HepG2 (cell line): Measurements from ENCODE around the gene CD14. TPM values are rescaled to one million over a fixed set of nuclear protein-coding genes. Genes with fewer than 3 reads are reported as not detected.

Source experiments
- BCL6 ChIP-seq: IDR thresholded peaks from 2 replicates; pipeline ENCODE4 v1.6.1; 2016; ENCODE audit warnings: missing genetic modification reagents, missing compliant biosample characterization
- HMG20A ChIP-seq: IDR thresholded peaks from 2 replicates; pipeline ENCODE4 v1.6.1; 2016; ENCODE audit warnings: borderline replicate concordance
- IRF2 ChIP-seq: IDR thresholded peaks from 2 replicates; pipeline ENCODE4 v1.6.1; 2018; ENCODE audit warnings: missing genetic modification reagents, missing compliant biosample characterization
- ISL2 ChIP-seq: sonication (generic); formaldehyde crosslinking; IDR thresholded peaks from 2 replicates; pipeline ENCODE4 v1.5.0; 2020; ENCODE audit warnings: missing genetic modification reagents
- NCOR1 ChIP-seq: fragments of 200-600 bp; sonication (generic); IDR thresholded peaks from 2 replicates; pipeline ENCODE4 v1.7.0; 2017; ENCODE audit warnings: antibody characterized with exemption, low read length, borderline replicate concordance
- PAWR ChIP-seq: sonication (generic); formaldehyde crosslinking; IDR thresholded peaks from 2 replicates; pipeline ENCODE4 v1.4.0; 2020; ENCODE audit warnings: missing genetic modification reagents, mild to moderate bottlenecking, borderline replicate concordance
- SMAD3 ChIP-seq: sonication (generic); formaldehyde crosslinking; IDR thresholded peaks from 2 replicates; pipeline ENCODE4 v1.4.0; 2020; ENCODE audit warnings: missing genetic modification reagents
- SRSF9 ChIP-seq: fragments of 200-400 bp; formaldehyde crosslinking; IDR thresholded peaks from 2 replicates; pipeline ENCODE4 v1.6.1; 2018; ENCODE audit warnings: borderline replicate concordance, mild to moderate bottlenecking, low read depth, low read length; ENCODE audit not compliant: insufficient read depth, poor library complexity, severe bottlenecking
- TRIM22 ChIP-seq: fragments of 450-650 bp; IDR thresholded peaks from 2 replicates; pipeline ENCODE4 v1.6.1; 2017
- U2AF2 ChIP-seq: fragments of 200-400 bp; formaldehyde crosslinking; IDR thresholded peaks from 2 replicates; pipeline ENCODE4 v1.6.1; 2017; ENCODE audit warnings: low read depth, mild to moderate bottlenecking, low read length
- UBTF ChIP-seq: sonication (generic); formaldehyde crosslinking; IDR thresholded peaks from 2 replicates; pipeline ENCODE4 v1.4.0; 2020; ENCODE audit warnings: mild to moderate bottlenecking, missing genetic modification reagents
- WIZ ChIP-seq: sonication (generic); formaldehyde crosslinking; IDR thresholded peaks from 2 replicates; pipeline ENCODE4 v1.5.1; 2020; ENCODE audit warnings: mild to moderate bottlenecking, missing genetic modification reagents
- ZBTB4 ChIP-seq: sonication (generic); formaldehyde crosslinking; IDR thresholded peaks from 2 replicates; pipeline ENCODE4 v1.4.0; 2020; ENCODE audit warnings: missing genetic modification reagents, mild to moderate bottlenecking, borderline replicate concordance
- ZC3H13 ChIP-seq: sonication (generic); formaldehyde crosslinking; IDR thresholded peaks from 2 replicates; pipeline ENCODE4 v1.8.1; 2023; ENCODE audit warnings: mild to moderate bottlenecking, missing genetic modification reagents, moderate library complexity
- ZEB1 ChIP-seq: IDR thresholded peaks from 2 replicates; pipeline ENCODE4 v1.6.1; 2012; ENCODE audit warnings: mild to moderate bottlenecking, low read depth, inconsistent platforms; ENCODE audit not compliant: insufficient replicate concordance
- ZFP36L1 ChIP-seq: sonication (generic); formaldehyde crosslinking; IDR thresholded peaks from 2 replicates; pipeline ENCODE4 v1.8.0; 2022; ENCODE audit warnings: mild to moderate bottlenecking, missing genetic modification reagents, moderate library complexity
- ZMYM4 ChIP-seq: sonication (generic); formaldehyde crosslinking; IDR thresholded peaks from 2 replicates; pipeline ENCODE4 v1.8.1; 2023; ENCODE audit warnings: mild to moderate bottlenecking, missing genetic modification reagents
- ZNF292 ChIP-seq: sonication (generic); formaldehyde crosslinking; IDR thresholded peaks from 2 replicates; pipeline ENCODE4 v1.8.1; 2022; ENCODE audit warnings: mild to moderate bottlenecking, low read depth, missing genetic modification reagents, borderline replicate concordance
- ZNF512 ChIP-seq: sonication (generic); formaldehyde crosslinking; IDR thresholded peaks from 2 replicates; pipeline ENCODE4 v1.4.0; 2020; ENCODE audit warnings: mild to moderate bottlenecking, missing genetic modification reagents
- ZNF562 ChIP-seq: sonication (generic); formaldehyde crosslinking; IDR thresholded peaks from 2 replicates; pipeline ENCODE4 v1.8.0; 2022; ENCODE audit warnings: missing genetic modification reagents, borderline replicate concordance
- ZNF788 ChIP-seq: sonication (generic); formaldehyde crosslinking; IDR thresholded peaks from 2 replicates; pipeline ENCODE4 v1.5.0; 2020; ENCODE audit warnings: mild to moderate bottlenecking, missing genetic modification reagents, borderline replicate concordance
- ZNF816 ChIP-seq: sonication (generic); formaldehyde crosslinking; IDR thresholded peaks from 2 replicates; pipeline ENCODE4 v1.8.0; 2022; ENCODE audit warnings: missing genetic modification reagents, mild to moderate bottlenecking, borderline replicate concordance
- polyA plus RNA-seq, 8 experiments: library from polyadenylated mRNA; depleted of rRNA in 3 of 8; stranded (reverse) in 7 of 8; unstranded in 1 of 8; fragments of >200 nt; fragmentation: Illumina TruSeq in 4 of 8; extraction: Trizol in 4 of 8; gene quantifications; 2 replicates each; pipeline versions ENCODE4 v1.2.1 to v1.2.3, GENCODE V29; 2011 to 2016; ENCODE audit warnings: low read depth in 4 of 8, missing spikeins in 1 of 8, mixed read lengths in 1 of 8; ENCODE audit not compliant: insufficient read depth in 1 of 8
- total RNA-seq, 5 experiments: library from RNA; depleted of rRNA; stranded (reverse); fragments of >200 nt; fragmentation: Illumina TruSeq; extraction: Trizol; gene quantifications; 2 replicates each; pipeline ENCODE4 v1.2.3, GENCODE V29; 2016; ENCODE audit warnings: low read depth in 1 of 5

CD14 gene
- total and polyA plus RNA-seq, 2 of the 13 experiments (the other 11 are each of a cell fraction or from before 2014, with no cell fraction given): 1.7 to 4.7 TPM

GRCh38 chr5:140633021-140633471 lies at the start of gene CD14 (continued):
- TF ChIP-seq UBTF (CRISPR knock-in tag) (0 out of 2 replicates have a peak, but pooled peaks have one; percentile 36), ISL2 (CRISPR knock-in tag) (0 out of 2 replicates have a peak, but pooled peaks have one; percentile 24), TRIM22 (no peak), SRSF9 (no peak), ZNF816 (CRISPR knock-in tag) (no peak), IRF2 (CRISPR knock-in tag) (peak; percentile 51; the same call in 1 of the 2 replicates), PAWR (CRISPR knock-in tag) (no peak), ZNF512 (CRISPR knock-in tag) (no peak), HMG20A (no peak), ZEB1 (no peak), ZC3H13 (CRISPR knock-in tag) (no peak), BCL6 (peak; percentile 82; the same call in 1 of the 2 replicates), ZFP36L1 (CRISPR knock-in tag) (no peak), SMAD3 (CRISPR knock-in tag) (no peak), ZNF562 (CRISPR knock-in tag) (no peak), ZMYM4 (CRISPR knock-in tag) (0 out of 2 replicates have a peak, but pooled peaks have one; percentile 15), NCOR1 (no peak; the same call in 1 of the 2 replicates), U2AF2 (no peak), ZNF788 (CRISPR knock-in tag) (peak; percentile 61; the same call in 1 of the 2 replicates), ZNF292 (CRISPR knock-in tag) (peak; percentile 47; the same call in 1 of the 2 replicates), WIZ (CRISPR knock-in tag) (no peak), ZBTB4 (CRISPR knock-in tag) (0 out of 2 replicates have a peak, but pooled peaks have one; percentile 49)
